ENCODE measurements around the gene SMC6. TPM values are rescaled to one million over a fixed set of nuclear protein-coding genes. Genes with fewer than 3 reads are reported as not detected.

Gene SMC6
- total and polyA plus RNA-seq, 4 donors: 6.9 to 34.8 (median 10.6) TPM

DNA sequence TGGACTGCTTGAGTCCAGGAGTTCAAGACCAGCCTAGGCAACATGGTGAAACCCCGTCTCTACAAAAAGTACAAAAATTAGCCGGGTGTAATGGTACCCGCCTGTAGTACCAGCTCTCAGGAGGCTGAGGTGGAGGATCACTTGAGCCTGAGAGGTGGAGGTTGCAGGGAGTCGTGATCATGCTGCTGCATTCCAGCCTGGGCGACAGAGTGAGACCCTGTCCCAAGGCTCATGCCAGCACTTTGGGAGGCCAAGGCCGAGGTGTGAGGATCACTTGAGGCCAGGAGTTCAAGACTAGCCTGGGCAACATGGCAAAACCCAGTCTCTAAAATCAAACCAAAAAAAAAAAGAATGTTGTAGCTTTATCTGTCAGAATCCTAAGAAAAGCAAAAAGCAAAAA is 25.4 kb downstream of the SMC6 start:
- Histone ChIP-seq H3K27me3 (ENCODE audit: control insufficient read depth in 3 of 3, insufficient read depth in 3 of 3, low read length in 2 of 3) (no peaks in the 10 kb centered on the region), H3K4me1 (ENCODE audit: control insufficient read depth in 5 of 5, insufficient read depth in 5 of 5, low read length in 5 of 5) (no peaks in the 10 kb centered on the region), H3K9ac (ENCODE audit: insufficient read depth in 1 of 2, low read length in 2 of 2) (no peak overlapping the region), H3K27ac (ENCODE audit: low read depth in 1 of 2, low read length in 1 of 2) (no peak overlapping the region), H3K36me3 (ENCODE audit: control insufficient read depth in 4 of 4, insufficient read depth in 4 of 4, low read length in 4 of 4) (peaks cover 3 to 20% (median 8%) of the 10 kb centered on the region in 4 donors), H3K4me3 (no peak overlapping the region), H3K9me3 (ENCODE audit: control insufficient read depth in 4 of 4, insufficient read depth in 3 of 4, low read length in 3 of 4) (no peaks in the 10 kb centered on the region)
- ATAC-seq (ENCODE audit: insufficient read depth, low FRiP score) (no peak), DNase-seq (no peak)
- 93 to 98% methylated on average over 6 of the region's 6 CpGs for WGBS, 2 donors
- no peak for TF ChIP-seq CTCF (IDR thresholded peaks at IDR 0.05; ENCODE audit: control extremely low read depth, extremely low read depth)

DNA sequence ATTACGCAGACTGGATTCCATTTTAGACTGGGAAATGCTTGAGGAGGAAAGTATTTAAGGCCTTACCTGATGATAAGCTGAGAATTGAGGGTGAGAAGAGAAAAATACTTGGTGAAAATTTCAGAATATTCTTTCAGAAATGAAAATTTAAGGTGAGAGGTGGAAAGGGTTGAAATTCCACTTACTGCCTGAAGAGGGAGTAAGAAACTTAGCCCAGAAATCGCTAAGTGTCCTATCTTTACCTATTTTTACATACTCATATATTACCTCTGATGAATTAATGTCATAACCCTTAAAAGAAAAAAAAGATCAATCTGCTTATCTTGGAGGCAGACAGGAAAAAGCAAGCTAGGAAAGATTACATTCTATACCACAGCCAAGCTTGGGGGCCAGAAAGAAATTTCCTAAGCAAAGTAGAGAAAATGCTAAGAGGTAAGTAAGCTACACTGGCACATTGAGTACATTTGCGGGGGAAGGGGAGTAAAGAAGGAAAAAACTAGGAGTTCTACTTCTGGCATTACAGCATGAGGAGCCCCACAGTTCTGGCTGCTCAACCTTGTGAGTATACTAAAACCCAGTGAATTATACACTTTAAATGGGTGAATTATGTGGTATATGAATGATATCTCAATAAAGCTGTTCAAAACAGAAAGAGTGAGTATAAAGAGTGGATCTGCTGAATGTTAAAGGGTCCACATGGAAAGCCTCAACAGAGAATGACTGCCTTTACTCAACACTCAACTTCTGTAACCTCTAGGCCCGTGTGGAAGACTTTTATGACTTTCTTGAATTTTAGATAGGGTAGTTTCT is 33.8 kb downstream of the SMC6 start:
- DNase-seq: peak in 2 of 3 donors; percentile 7 to 17
- no peaks in the 10 kb centered on the region for H3K4me1 ChIP-seq (ENCODE audit: control insufficient read depth in 5 of 5, insufficient read depth in 5 of 5, low read length in 5 of 5)
- H3K27ac ChIP-seq (ENCODE audit: low read depth in 1 of 2, low read length in 1 of 2): no peak overlapping the region
- no peak overlapping the region for H3K9ac ChIP-seq (ENCODE audit: insufficient read depth in 1 of 2, low read length in 2 of 2)
- ATAC-seq (ENCODE audit: insufficient read depth, low FRiP score): no peak
- WGBS, 2 donors: 77 to 79% methylated on average over 4 of the region's 4 CpGs
- no peak overlapping the region for H3K4me3 ChIP-seq
- peak; percentile 58 for TF ChIP-seq CTCF (IDR thresholded peaks at IDR 0.05; ENCODE audit: control extremely low read depth, extremely low read depth)
- H3K27me3 ChIP-seq (ENCODE audit: control insufficient read depth in 3 of 3, insufficient read depth in 3 of 3, low read length in 2 of 3): no peaks in the 10 kb centered on the region
- H3K36me3 ChIP-seq (ENCODE audit: control insufficient read depth in 4 of 4, insufficient read depth in 4 of 4, low read length in 4 of 4): peaks cover 5 to 35% (median 20%) of the 10 kb centered on the region in 4 donors
- H3K9me3 ChIP-seq (ENCODE audit: control insufficient read depth in 4 of 4, insufficient read depth in 3 of 4, low read length in 3 of 4): no peaks in the 10 kb centered on the region

- Histone ChIP-seq H3K4me1 (ENCODE audit: control insufficient read depth in 5 of 5, insufficient read depth in 5 of 5, low read length in 5 of 5) (no peaks in the 10 kb centered on the region), H3K27ac (ENCODE audit: low read depth in 1 of 2, low read length in 1 of 2) (no peak overlapping the region), H3K9me3 (ENCODE audit: control insufficient read depth in 4 of 4, insufficient read depth in 3 of 4, low read length in 3 of 4) (no peaks in the 10 kb centered on the region), H3K9ac (ENCODE audit: insufficient read depth in 1 of 2, low read length in 2 of 2) (no peak overlapping the region), H3K4me3 (no peak overlapping the region), H3K36me3 (ENCODE audit: control insufficient read depth in 4 of 4, insufficient read depth in 4 of 4, low read length in 4 of 4) (peaks cover 10 to 40% (median 25%) of the 10 kb centered on the region in 4 donors), H3K27me3 (ENCODE audit: control insufficient read depth in 3 of 3, insufficient read depth in 3 of 3, low read length in 2 of 3) (no peaks in the 10 kb centered on the region)
- ATAC-seq (ENCODE audit: insufficient read depth, low FRiP score) (no peak), DNase-seq (no peak)
- WGBS, 2 donors: 81 to 84% methylated on average over 5 of the region's 5 CpGs
- no peak for TF ChIP-seq CTCF (IDR thresholded peaks at IDR 0.05; ENCODE audit: control extremely low read depth, extremely low read depth)
These were observed 34.9 kb downstream of the SMC6 start for GRCh38 chr2:17718689-17719088.
